Gastroesophageal sphincter (tissue), 4 donors: ENCODE measurements around the gene RGL1. TPM values are rescaled to one million over a fixed set of nuclear protein-coding genes. Genes with fewer than 3 reads are reported as not detected.

Experiments
- ATAC-seq: fragments of 150-250 bp; one replicate; pipeline ENCODE4 v1.9.1; 2016; ENCODE audit warnings: mild to moderate bottlenecking, moderate library complexity
- H3K27ac ChIP-seq, 4 donors: fragments of 200-600 bp; sonication (generic) in 3 of 4; 1 replicate in 3 of 4; 2 replicates in 1 of 4; pipeline ENCODE4 v1.5.1; 2016 to 2019
- H3K27me3 ChIP-seq: fragments of 200-600 bp; sonication (generic); one replicate; pipeline ENCODE4 v1.5.1; 2019
- H3K36me3 ChIP-seq, 2 donors: fragments of 200-600 bp; sonication (generic); one replicate each; pipeline ENCODE4 v1.5.1; 2019; ENCODE audit warnings: control low read depth in 1 of 2
- H3K4me1 ChIP-seq, 3 donors: fragments of 200-600 bp; sonication (generic); 1 replicate in 2 of 3; 2 replicates in 1 of 3; pipeline ENCODE4 v1.5.1; 2016 to 2019; ENCODE audit warnings: control low read depth in 2 of 3
- H3K4me3 ChIP-seq, 2 donors: fragments of 200-600 bp; sonication (generic); one replicate each; pipeline ENCODE4 v1.5.1; 2019; ENCODE audit warnings: mild to moderate bottlenecking in 1 of 2, moderate library complexity in 1 of 2
- H3K9me3 ChIP-seq, 3 donors: fragments of 200-600 bp; sonication (generic); one replicate each; pipeline ENCODE4 v1.5.1; 2017 to 2019; ENCODE audit warnings: control low read depth in 2 of 3
- CTCF ChIP-seq, 4 experiments: fragments of 200-600 bp in 2 of 4; fragments of 450-650 bp in 2 of 4; sonication (generic) in 1 of 4; IDR thresholded peaks; one replicate each; pipeline ENCODE4 v1.5.1; 2017 to 2019; ENCODE audit warnings: antibody characterized with exemption in 4 of 4, mild to moderate bottlenecking in 2 of 4, moderate library complexity in 2 of 4
- EP300 ChIP-seq: sonication (generic); formaldehyde crosslinking; IDR thresholded peaks from one replicate; pipeline ENCODE4 v1.6.1; 2017; ENCODE audit warnings: antibody characterized with exemption, mild to moderate bottlenecking
- POLR2A ChIP-seq, 2 donors: fragments of 450-650 bp; IDR thresholded peaks; one replicate each; pipeline ENCODE4 v1.6.1; 2017; ENCODE audit warnings: antibody characterized with exemption in 2 of 2, mild to moderate bottlenecking in 2 of 2, moderate library complexity in 1 of 2
- POLR2AphosphoS5 ChIP-seq: sonication (generic); formaldehyde crosslinking; IDR thresholded peaks from one replicate; pipeline ENCODE4 v1.6.1; 2017; ENCODE audit warnings: antibody characterized with exemption
- WGBS, 2 donors: methylation state at CpG; one replicate each; pipeline ENCODE4 v1.1.5; 2018; ENCODE audit warnings: low coverage in 1 of 2; 5-methylcytosine and 5-hydroxymethylcytosine counted together
- total RNA-seq, 4 donors: library from RNA; depleted of rRNA; stranded (reverse); fragments of >200 nt; gene quantifications; one replicate each; pipeline ENCODE4 v1.1.0, GENCODE V29; 2016

The RGL1 gene
- total RNA-seq, 4 donors from 2014 or later, result 31.3 to 57.8 (median 38.9) TPM

- WGBS, 2 donors, result 62 to 69% methylated on average over 4 of the region's 4 CpGs
- ATAC-seq, result no peak
- Histone ChIP-seq H3K27ac (no peak overlapping the region), H3K4me3 (no peak overlapping the region), H3K9me3 (no peaks in the 10 kb centered on the region), H3K4me1 (no peaks in the 10 kb centered on the region), H3K36me3 (no peaks in the 10 kb centered on the region), H3K27me3 (no peaks in the 10 kb centered on the region)
- no peak for TF ChIP-seq POLR2AphosphoS5
- TF ChIP-seq CTCF (IDR thresholded peaks at IDR 0.05), result no peak
- no peak for TF ChIP-seq EP300
- no peak for TF ChIP-seq POLR2A (IDR thresholded peaks at IDR 0.05)
These were observed 165.8 kb downstream of the RGL1 start for GRCh38 chr1:183970516-183971300.

DNA sequence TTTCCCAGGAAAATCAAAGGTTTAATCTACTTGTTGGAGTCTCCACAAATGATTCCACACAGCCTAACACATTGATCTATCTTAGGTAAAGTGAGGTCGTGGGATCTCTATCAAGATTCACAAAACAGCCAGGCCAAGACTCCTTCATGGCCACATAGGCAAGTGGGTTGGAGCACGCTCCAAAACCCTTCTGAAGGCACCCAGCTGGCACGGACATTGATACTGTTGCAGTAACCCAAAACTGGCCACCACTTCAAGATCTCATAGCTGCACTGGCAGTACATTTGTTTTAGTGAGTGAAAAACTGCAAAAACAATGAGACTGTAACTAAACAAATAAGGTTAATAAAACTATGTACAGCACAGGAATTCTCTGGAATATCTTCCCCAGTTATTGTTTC, 170.7 kb downstream of the RGL1 start:
- H3K27ac ChIP-seq, result no peak overlapping the region
- H3K36me3 ChIP-seq, result no peaks in the 10 kb centered on the region
- no peak overlapping the region for H3K4me3 ChIP-seq
- ATAC-seq, result no peak
- TF ChIP-seq CTCF (IDR thresholded peaks at IDR 0.05) (no peak), EP300 (no peak), POLR2AphosphoS5 (no peak), POLR2A (IDR thresholded peaks at IDR 0.05) (no peak)
- no peaks in the 10 kb centered on the region for H3K27me3 ChIP-seq
- WGBS, 2 donors, result 100% methylated on average over 3 of the region's 3 CpGs; no CpG with 5 or more reads in 1 of the 2 donors
- H3K4me1 ChIP-seq, result no peaks in the 10 kb centered on the region
- H3K9me3 ChIP-seq, result no peaks in the 10 kb centered on the region

DNA sequence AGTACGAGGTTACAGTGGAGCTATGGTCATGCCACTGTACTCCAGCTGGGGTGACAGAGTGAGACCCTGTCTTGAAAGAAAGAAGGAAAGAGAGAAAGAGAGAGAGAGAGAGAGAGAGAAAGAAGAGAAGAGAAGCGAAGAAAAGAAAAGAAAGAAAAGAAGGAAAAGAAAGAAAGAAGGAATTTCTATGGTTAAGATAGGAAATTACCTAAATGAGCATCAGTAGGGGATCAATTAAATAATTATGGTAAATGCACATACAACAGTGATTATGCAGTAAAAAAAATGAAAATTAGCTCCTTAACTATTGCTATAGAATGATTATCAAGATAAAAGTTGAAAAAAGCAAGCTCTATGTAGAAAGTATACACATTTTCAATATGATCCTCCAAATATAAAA, 172.8 kb downstream of the RGL1 start:
- no peak overlapping the region for H3K4me3 ChIP-seq
- no peaks in the 10 kb centered on the region for H3K36me3 ChIP-seq
- no peaks in the 10 kb centered on the region for H3K4me1 ChIP-seq
- no peak overlapping the region for H3K27ac ChIP-seq
- WGBS, 2 donors, result 100% methylated on average over 1 of the region's 2 CpGs; no CpG with 5 or more reads in 1 of the 2 donors
- TF ChIP-seq POLR2AphosphoS5 (no peak), POLR2A (IDR thresholded peaks at IDR 0.05) (no peak), CTCF (IDR thresholded peaks at IDR 0.05) (no peak)
- H3K27me3 ChIP-seq, result no peaks in the 10 kb centered on the region
- H3K9me3 ChIP-seq, result no peaks in the 10 kb centered on the region
- no peak for ATAC-seq

Other genes with a start within 250 kb of the RGL1 start
- 10 to 100 TPM in 2 of 4 donors, 1 to 10 TPM in 2; 3.7 to 22.0 (median 13.8) TPM for gene NCF2, start 214.7 kb upstream of the RGL1 start, total RNA-seq
- gene ARPC5, start 169.3 kb upstream of the RGL1 start, total RNA-seq, result 100 to 1,000 TPM in 2 of 4 donors, 10 to 100 TPM in 2; 66.8 to 154 (median 87.5) TPM
- gene APOBEC4, start 151.8 kb upstream of the RGL1 start, total RNA-seq, result not detected
- 1 to 10 TPM; 2.8 to 5.6 (median 3.1) TPM for gene COLGALT2, start 232.6 kb downstream of the RGL1 start, total RNA-seq
- gene TSEN15, start 246.6 kb downstream of the RGL1 start, total RNA-seq, result 10 to 100 TPM; 24.0 to 72.8 (median 49.1) TPM